ENCODE measurements around the gene AMPH.

The AMPH gene

DNA sequence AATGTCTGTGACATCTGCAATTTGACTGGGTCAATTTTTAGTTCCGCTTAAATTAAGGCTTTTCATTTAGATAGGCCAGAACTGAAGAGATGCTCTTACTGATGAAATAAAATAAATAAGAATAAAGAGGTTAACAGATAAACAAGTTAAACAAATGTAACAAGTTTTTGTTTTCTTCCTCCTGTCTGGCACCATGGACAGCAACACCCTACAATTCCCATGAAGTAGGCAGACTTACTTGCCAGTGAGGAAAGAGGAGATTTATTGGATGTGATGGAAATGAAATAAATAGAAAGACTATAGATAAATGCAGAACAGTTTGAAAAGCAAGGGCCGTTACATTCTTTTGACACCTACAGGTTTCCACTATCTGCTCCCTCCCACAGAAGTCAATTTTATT is 118.5 kb downstream of the AMPH start:
- WGBS, 2 donors (ENCODE audit: extremely low coverage in 2 of 2, insufficient read length in 2 of 2, insufficient replicate concordance in 1 of 2): no CpG with 5 or more reads among the region's 2 CpGs
- DNase-seq (ENCODE audit: low spot score): no peak
- Histone ChIP-seq H4K8ac (ENCODE audit: low read depth, low read length) (no peak overlapping the region), H3K4me2 (ENCODE audit: insufficient read depth, low read length, poor library complexity, severe bottlenecking) (no peak overlapping the region), H2AFZ (ENCODE audit: low read length) (no peak overlapping the region), H3K14ac (ENCODE audit: low read length) (no peak overlapping the region), H3K9ac (ENCODE audit: low read depth, low read length, poor library complexity) (no peak overlapping the region), H3K4me3 (ENCODE audit: low read length in 2 of 2) (no peak overlapping the region), H3K4me1 (ENCODE audit: control insufficient read depth in 2 of 2, insufficient read depth in 1 of 2, low read depth in 1 of 2, low read length in 2 of 2) (peaks cover 0 to 6% of the 10 kb centered on the region in 2 donors), H2AK5ac (ENCODE audit: low read depth, low read length) (no peak overlapping the region), H3K79me1 (ENCODE audit: low read depth, low read length) (no peaks in the 10 kb centered on the region), H2BK15ac (ENCODE audit: low read length) (no peak overlapping the region), H3K36me3 (replicated peaks in 1 of 2; ENCODE audit: control insufficient read depth in 2 of 2, insufficient read depth in 2 of 2, low read length in 2 of 2) (no peaks in the 10 kb centered on the region), H3K27ac (replicated peaks; ENCODE audit: low read length) (no peak overlapping the region), H3K23ac (ENCODE audit: low read depth, low read length, poor library complexity) (no peak overlapping the region), H3K4ac (ENCODE audit: low read length) (no peak overlapping the region), H2BK5ac (ENCODE audit: low read length) (no peak overlapping the region), H2BK12ac (ENCODE audit: low read length) (no peak overlapping the region), H2BK120ac (ENCODE audit: low read depth, low read length) (no peak overlapping the region), H4K91ac (ENCODE audit: low read depth, low read length, poor library complexity) (no peak overlapping the region), H3K18ac (ENCODE audit: low read length) (no peak overlapping the region), H3K9me3 (replicated peaks in 1 of 2; ENCODE audit: control insufficient read depth in 2 of 2, insufficient read depth in 1 of 2, low read depth in 1 of 2, low read length in 2 of 2) (peaks cover 2 to 9% of the 10 kb centered on the region in 2 donors), H3K27me3 (ENCODE audit: control insufficient read depth in 3 of 3, insufficient read depth in 3 of 3, low read depth in 1 of 3, low read length in 3 of 3) (no peaks in the 10 kb centered on the region)

DNA sequence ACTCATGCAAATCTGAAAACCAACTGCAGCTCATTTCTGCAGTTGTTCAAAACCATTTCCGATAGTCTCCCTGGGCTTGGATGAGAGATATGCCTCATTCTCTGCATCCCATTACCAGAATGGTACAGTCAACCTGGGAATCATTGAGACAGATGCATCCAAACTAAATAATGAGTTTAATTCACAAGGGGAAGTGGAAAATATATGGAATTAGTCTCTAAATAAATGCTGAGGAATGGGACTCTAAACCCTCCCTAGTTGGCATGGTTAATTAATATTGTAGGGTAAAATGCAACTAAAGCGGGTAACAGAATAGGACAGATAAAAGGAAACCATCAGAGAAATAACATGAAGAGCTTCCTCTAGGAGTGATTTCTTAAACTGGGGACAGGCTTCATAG is 118.9 kb downstream of the AMPH start:
- H2BK12ac ChIP-seq (ENCODE audit: low read length): no peak overlapping the region
- H2AFZ ChIP-seq (ENCODE audit: low read length): no peak overlapping the region
- peaks cover 0 to 6% of the 10 kb centered on the region in 2 donors for H3K4me1 ChIP-seq (ENCODE audit: control insufficient read depth in 2 of 2, insufficient read depth in 1 of 2, low read depth in 1 of 2, low read length in 2 of 2)
- no peak overlapping the region for H3K14ac ChIP-seq (ENCODE audit: low read length)
- no peaks in the 10 kb centered on the region for H3K79me1 ChIP-seq (ENCODE audit: low read depth, low read length)
- H3K18ac ChIP-seq (ENCODE audit: low read length): no peak overlapping the region
- H3K9ac ChIP-seq (ENCODE audit: low read depth, low read length, poor library complexity): no peak overlapping the region
- H3K36me3 ChIP-seq (replicated peaks in 1 of 2; ENCODE audit: control insufficient read depth in 2 of 2, insufficient read depth in 2 of 2, low read length in 2 of 2): no peaks in the 10 kb centered on the region
- H3K27ac ChIP-seq (replicated peaks; ENCODE audit: low read length): no peak overlapping the region
- no peak overlapping the region for H2BK5ac ChIP-seq (ENCODE audit: low read length)
- H4K8ac ChIP-seq (ENCODE audit: low read depth, low read length): no peak overlapping the region
- DNase-seq (ENCODE audit: low spot score): no peak
- no CpG with 5 or more reads among the region's 2 CpGs for WGBS, 2 donors (ENCODE audit: extremely low coverage in 2 of 2, insufficient read length in 2 of 2, insufficient replicate concordance in 1 of 2)
- no peak overlapping the region for H3K4ac ChIP-seq (ENCODE audit: low read length)
- no peak overlapping the region for H4K91ac ChIP-seq (ENCODE audit: low read depth, low read length, poor library complexity)
- no peak overlapping the region for H2BK120ac ChIP-seq (ENCODE audit: low read depth, low read length)
- no peak overlapping the region for H2BK15ac ChIP-seq (ENCODE audit: low read length)
- H2AK5ac ChIP-seq (ENCODE audit: low read depth, low read length): no peak overlapping the region
- no peaks in the 10 kb centered on the region for H3K27me3 ChIP-seq (ENCODE audit: control insufficient read depth in 3 of 3, insufficient read depth in 3 of 3, low read depth in 1 of 3, low read length in 3 of 3)
- H3K23ac ChIP-seq (ENCODE audit: low read depth, low read length, poor library complexity): no peak overlapping the region
- H3K4me2 ChIP-seq (ENCODE audit: insufficient read depth, low read length, poor library complexity, severe bottlenecking): no peak overlapping the region
- H3K4me3 ChIP-seq (ENCODE audit: low read length in 2 of 2): no peak overlapping the region
- peaks cover 2 to 8% of the 10 kb centered on the region in 2 donors for H3K9me3 ChIP-seq (replicated peaks in 1 of 2; ENCODE audit: control insufficient read depth in 2 of 2, insufficient read depth in 1 of 2, low read depth in 1 of 2, low read length in 2 of 2)

- no peaks in the 10 kb centered on the region for H3K27me3 ChIP-seq (ENCODE audit: control insufficient read depth in 3 of 3, insufficient read depth in 3 of 3, low read depth in 1 of 3, low read length in 3 of 3)
- no peak overlapping the region for H3K27ac ChIP-seq (replicated peaks; ENCODE audit: low read length)
- no peak for DNase-seq (ENCODE audit: low spot score)
- H3K4me3 ChIP-seq (ENCODE audit: low read length in 2 of 2): no peak overlapping the region
- no peaks in the 10 kb centered on the region for H3K79me1 ChIP-seq (ENCODE audit: low read depth, low read length)
- H4K8ac ChIP-seq (ENCODE audit: low read depth, low read length): no peak overlapping the region
- H3K4me1 ChIP-seq (ENCODE audit: control insufficient read depth in 2 of 2, insufficient read depth in 1 of 2, low read depth in 1 of 2, low read length in 2 of 2): no peaks in the 10 kb centered on the region
- H3K4ac ChIP-seq (ENCODE audit: low read length): no peak overlapping the region
- no peak overlapping the region for H3K4me2 ChIP-seq (ENCODE audit: insufficient read depth, low read length, poor library complexity, severe bottlenecking)
- H2BK5ac ChIP-seq (ENCODE audit: low read length): no peak overlapping the region
- no peak overlapping the region for H2AK5ac ChIP-seq (ENCODE audit: low read depth, low read length)
- H2BK15ac ChIP-seq (ENCODE audit: low read length): no peak overlapping the region
- no peak overlapping the region for H3K18ac ChIP-seq (ENCODE audit: low read length)
- no peak overlapping the region for H2BK12ac ChIP-seq (ENCODE audit: low read length)
- WGBS, 2 donors (ENCODE audit: extremely low coverage in 2 of 2, insufficient read length in 2 of 2, insufficient replicate concordance in 1 of 2): no CpG with 5 or more reads among the region's 2 CpGs
- H3K9ac ChIP-seq (ENCODE audit: low read depth, low read length, poor library complexity): no peak overlapping the region
- H2AFZ ChIP-seq (ENCODE audit: low read length): no peak overlapping the region
- no peak overlapping the region for H3K23ac ChIP-seq (ENCODE audit: low read depth, low read length, poor library complexity)
- H3K36me3 ChIP-seq (replicated peaks in 1 of 2; ENCODE audit: control insufficient read depth in 2 of 2, insufficient read depth in 2 of 2, low read length in 2 of 2): no peaks in the 10 kb centered on the region
- no peak overlapping the region for H2BK120ac ChIP-seq (ENCODE audit: low read depth, low read length)
- H3K9me3 ChIP-seq (replicated peaks in 1 of 2; ENCODE audit: control insufficient read depth in 2 of 2, insufficient read depth in 1 of 2, low read depth in 1 of 2, low read length in 2 of 2): no peaks in the 10 kb centered on the region
- H4K91ac ChIP-seq (ENCODE audit: low read depth, low read length, poor library complexity): no peak overlapping the region
- H3K14ac ChIP-seq (ENCODE audit: low read length): no peak overlapping the region
These were observed 123.8 kb downstream of the AMPH start for GRCh38 chr7:38507384-38507783.

- H4K8ac ChIP-seq (ENCODE audit: low read depth, low read length): no peak overlapping the region
- H3K4me3 ChIP-seq (ENCODE audit: low read length in 2 of 2): no peak overlapping the region
- H4K91ac ChIP-seq (ENCODE audit: low read depth, low read length, poor library complexity): no peak overlapping the region
- no peak overlapping the region for H3K23ac ChIP-seq (ENCODE audit: low read depth, low read length, poor library complexity)
- no peak overlapping the region for H2BK120ac ChIP-seq (ENCODE audit: low read depth, low read length)
- H3K27me3 ChIP-seq (ENCODE audit: control insufficient read depth in 3 of 3, insufficient read depth in 3 of 3, low read depth in 1 of 3, low read length in 3 of 3): no peaks in the 10 kb centered on the region
- H2AFZ ChIP-seq (ENCODE audit: low read length): no peak overlapping the region
- H3K4me1 ChIP-seq (ENCODE audit: control insufficient read depth in 2 of 2, insufficient read depth in 1 of 2, low read depth in 1 of 2, low read length in 2 of 2): no peaks in the 10 kb centered on the region
- no peak overlapping the region for H3K4ac ChIP-seq (ENCODE audit: low read length)
- no peak overlapping the region for H3K9ac ChIP-seq (ENCODE audit: low read depth, low read length, poor library complexity)
- no peaks in the 10 kb centered on the region for H3K79me1 ChIP-seq (ENCODE audit: low read depth, low read length)
- H2BK5ac ChIP-seq (ENCODE audit: low read length): no peak overlapping the region
- no peak overlapping the region for H3K18ac ChIP-seq (ENCODE audit: low read length)
- H2BK12ac ChIP-seq (ENCODE audit: low read length): no peak overlapping the region
- no peak overlapping the region for H2BK15ac ChIP-seq (ENCODE audit: low read length)
- H2AK5ac ChIP-seq (ENCODE audit: low read depth, low read length): no peak overlapping the region
- WGBS, 2 donors (ENCODE audit: extremely low coverage in 2 of 2, insufficient read length in 2 of 2, insufficient replicate concordance in 1 of 2): no CpG with 5 or more reads among the region's 3 CpGs
- H3K27ac ChIP-seq (replicated peaks; ENCODE audit: low read length): no peak overlapping the region
- H3K36me3 ChIP-seq (replicated peaks in 1 of 2; ENCODE audit: control insufficient read depth in 2 of 2, insufficient read depth in 2 of 2, low read length in 2 of 2): no peaks in the 10 kb centered on the region
- H3K14ac ChIP-seq (ENCODE audit: low read length): no peak overlapping the region
- no peak overlapping the region for H3K4me2 ChIP-seq (ENCODE audit: insufficient read depth, low read length, poor library complexity, severe bottlenecking)
- no peak for DNase-seq (ENCODE audit: low spot score)
- no peaks in the 10 kb centered on the region for H3K9me3 ChIP-seq (replicated peaks in 1 of 2; ENCODE audit: control insufficient read depth in 2 of 2, insufficient read depth in 1 of 2, low read depth in 1 of 2, low read length in 2 of 2)
These were observed 124.4 kb downstream of the AMPH start for GRCh38 chr7:38506756-38507155.
